Neural cell (in vitro differentiated cells): ENCODE results near the gene BMP10. TPM values are rescaled to one million over a fixed set of nuclear protein-coding genes. Genes with fewer than 3 reads are reported as not detected.

Experiments
- H2AFZ ChIP-seq: fragments of 200-600, 300-800 bp; sonication (generic), shearing (Covaris generic); 2 replicates; pipeline ENCODE4 v1.6.0; 2014; ENCODE audit warnings: low read depth, mild to moderate bottlenecking, antibody characterized with exemption, low read length, moderate library complexity
- H3F3A ChIP-seq: fragments of 200-600 bp; shearing (Covaris generic); 2 replicates; pipeline ENCODE4 v1.6.1; 2016; ENCODE audit warnings: mild to moderate bottlenecking, moderate library complexity, mixed read lengths, antibody characterized with exemption, low read length; ENCODE audit not compliant: insufficient read depth, poor library complexity, severe bottlenecking
- H3K27ac ChIP-seq: fragments of 200-600, 300-800 bp; sonication (generic), shearing (Covaris generic); 2 replicates; pipeline ENCODE4 v1.5.1; 2014; ENCODE audit warnings: mild to moderate bottlenecking, low read length, moderate library complexity
- H3K27me3 ChIP-seq: fragments of 300-800, 200-600 bp; sonication (generic), shearing (Covaris generic); 2 replicates; pipeline ENCODE4 v1.6.0; 2014; ENCODE audit warnings: mild to moderate bottlenecking, low read depth, low read length, moderate library complexity; ENCODE audit not compliant: insufficient read depth
- H3K36me3 ChIP-seq: fragments of 300-800, 200-600 bp; sonication (generic), shearing (Covaris generic); 2 replicates; pipeline ENCODE4 v1.5.1; 2014; ENCODE audit warnings: mild to moderate bottlenecking, antibody characterized with exemption, low read length, moderate library complexity; ENCODE audit not compliant: insufficient read depth
- H3K4me2 ChIP-seq: fragments of 300-800, 200-600 bp; sonication (generic), shearing (Covaris generic); 2 replicates; pipeline ENCODE4 v1.6.0; 2014; ENCODE audit warnings: mild to moderate bottlenecking, low read length
- H3K4me3 ChIP-seq: fragments of 300-800, 200-600 bp; sonication (generic), shearing (Covaris generic); 2 replicates; pipeline ENCODE4 v1.5.1; 2014; ENCODE audit warnings: mild to moderate bottlenecking, low read length, moderate library complexity
- H3K79me2 ChIP-seq: fragments of 200-600 bp; shearing (Covaris generic); replicated peaks from 2 replicates; pipeline ENCODE4 v1.6.0; 2014; ENCODE audit warnings: mild to moderate bottlenecking, low read length, moderate library complexity; ENCODE audit not compliant: insufficient read depth
- H3K9ac ChIP-seq: fragments of 300-800, 200-600 bp; sonication (generic), shearing (Covaris generic); 2 replicates; pipeline ENCODE4 v1.6.1; 2016; ENCODE audit warnings: mild to moderate bottlenecking, low read length, mixed read lengths
- H3K9me2 ChIP-seq: fragments of 200-600 bp; shearing (Covaris generic); 2 replicates; pipeline ENCODE4 v1.6.1; 2016; ENCODE audit warnings: mild to moderate bottlenecking, low read length, mixed read lengths; ENCODE audit not compliant: insufficient read depth
- H3K9me3 ChIP-seq: fragments of 200-600, 300-800 bp; sonication (generic), shearing (Covaris generic); 2 replicates; pipeline ENCODE4 v1.6.1; 2016; ENCODE audit warnings: mild to moderate bottlenecking, mixed run types, low read length, moderate library complexity, mixed read lengths
- H4K20me1 ChIP-seq: fragments of 200-600 bp; shearing (Covaris generic); 2 replicates; pipeline ENCODE4 v1.6.1; 2016; ENCODE audit warnings: mild to moderate bottlenecking, mixed run types; ENCODE audit not compliant: insufficient read depth
- EP300 ChIP-seq: fragments of 450-650 bp; conservative IDR thresholded peaks from 2 replicates; pipeline ENCODE4 v1.6.1; 2014; ENCODE audit warnings: antibody characterized with exemption, mild to moderate bottlenecking, moderate library complexity; ENCODE audit not compliant: poor library complexity, severe bottlenecking
- EZH2 ChIP-seq: fragments of 200-600, 300-800 bp; shearing (Covaris generic), sonication (generic); IDR thresholded peaks from 2 replicates; pipeline ENCODE4 v1.6.1; 2014; ENCODE audit warnings: antibody characterized with exemption, low read length, borderline replicate concordance, mild to moderate bottlenecking; ENCODE audit not compliant: insufficient read depth, poor library complexity, severe bottlenecking
- MXI1 ChIP-seq: fragments of 450-650 bp; conservative IDR thresholded peaks from 2 replicates; pipeline ENCODE4 v1.6.1; 2014; ENCODE audit warnings: antibody characterized with exemption, mild to moderate bottlenecking; ENCODE audit not compliant: poor library complexity, severe bottlenecking
- POLR2AphosphoS5 ChIP-seq: IDR thresholded peaks from 2 replicates; pipeline ENCODE4 v1.6.1; 2012
- RAD21 ChIP-seq: fragments of 450-650 bp; conservative IDR thresholded peaks from 2 replicates; pipeline ENCODE4 v1.6.1; 2014; ENCODE audit warnings: antibody characterized with exemption, mild to moderate bottlenecking, moderate library complexity
- SMC3 ChIP-seq: fragments of 450-650 bp; conservative IDR thresholded peaks from 2 replicates; pipeline ENCODE4 v1.6.1; 2014; ENCODE audit warnings: antibody characterized with exemption, mild to moderate bottlenecking, moderate library complexity; ENCODE audit not compliant: poor library complexity
- TAF1 ChIP-seq: IDR thresholded peaks from 2 replicates; pipeline ENCODE4 v1.6.1; 2012; ENCODE audit warnings: low read depth
- polyA plus RNA-seq: library from polyadenylated mRNA; depleted of rRNA; stranded (reverse); fragments of >200 nt; gene quantifications from 2 replicates; pipeline ENCODE4 v1.2.3, GENCODE V29; 2014
- TF ChIP-seq, protein P1 (sequence below): fragments of 450-650 bp; IDR thresholded peaks from 2 replicates; pipeline ENCODE4 v1.5.1; 2014; ENCODE audit warnings: antibody characterized with exemption, mild to moderate bottlenecking, moderate library complexity; ENCODE audit not compliant: poor library complexity, severe bottlenecking
- TF ChIP-seq, protein P2 (sequence below): IDR thresholded peaks from 2 replicates; pipeline ENCODE4 v1.6.1; 2012; ENCODE audit warnings: borderline replicate concordance

BMP10 gene
- polyA plus RNA-seq, 1 donor from 2014 or later: not detected

DNA sequence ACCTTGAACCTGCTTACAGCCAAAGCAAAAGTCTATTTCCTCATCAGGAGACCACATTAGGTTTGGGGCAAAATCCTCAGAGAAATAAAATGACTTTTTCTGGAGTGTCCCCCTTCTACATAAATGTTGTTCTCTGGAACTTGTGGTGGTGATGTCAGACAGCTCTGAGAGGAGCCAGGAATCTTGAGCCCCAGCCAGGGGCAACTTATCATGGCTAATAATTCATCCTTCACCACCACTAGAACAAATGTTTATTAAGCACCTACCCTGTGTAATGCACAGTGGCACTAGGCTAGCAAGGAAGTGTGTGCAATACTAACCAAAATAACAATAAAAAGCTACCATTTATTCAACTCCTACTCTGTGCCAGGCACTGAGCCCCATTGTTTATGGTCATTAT lies 9.0 kb upstream of the BMP10 start:
- H3K9me3 ChIP-seq: no peaks in the 10 kb centered on the region
- H2AFZ ChIP-seq: no peak overlapping the region
- TF ChIP-seq SMC3: no peak
- TF ChIP-seq EZH2: no peak
- TF ChIP-seq, protein P1, sequence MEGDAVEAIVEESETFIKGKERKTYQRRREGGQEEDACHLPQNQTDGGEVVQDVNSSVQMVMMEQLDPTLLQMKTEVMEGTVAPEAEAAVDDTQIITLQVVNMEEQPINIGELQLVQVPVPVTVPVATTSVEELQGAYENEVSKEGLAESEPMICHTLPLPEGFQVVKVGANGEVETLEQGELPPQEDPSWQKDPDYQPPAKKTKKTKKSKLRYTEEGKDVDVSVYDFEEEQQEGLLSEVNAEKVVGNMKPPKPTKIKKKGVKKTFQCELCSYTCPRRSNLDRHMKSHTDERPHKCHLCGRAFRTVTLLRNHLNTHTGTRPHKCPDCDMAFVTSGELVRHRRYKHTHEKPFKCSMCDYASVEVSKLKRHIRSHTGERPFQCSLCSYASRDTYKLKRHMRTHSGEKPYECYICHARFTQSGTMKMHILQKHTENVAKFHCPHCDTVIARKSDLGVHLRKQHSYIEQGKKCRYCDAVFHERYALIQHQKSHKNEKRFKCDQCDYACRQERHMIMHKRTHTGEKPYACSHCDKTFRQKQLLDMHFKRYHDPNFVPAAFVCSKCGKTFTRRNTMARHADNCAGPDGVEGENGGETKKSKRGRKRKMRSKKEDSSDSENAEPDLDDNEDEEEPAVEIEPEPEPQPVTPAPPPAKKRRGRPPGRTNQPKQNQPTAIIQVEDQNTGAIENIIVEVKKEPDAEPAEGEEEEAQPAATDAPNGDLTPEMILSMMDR: no peak
- no peak for TF ChIP-seq RAD21
- no peak for TF ChIP-seq MXI1
- TF ChIP-seq, protein P2, sequence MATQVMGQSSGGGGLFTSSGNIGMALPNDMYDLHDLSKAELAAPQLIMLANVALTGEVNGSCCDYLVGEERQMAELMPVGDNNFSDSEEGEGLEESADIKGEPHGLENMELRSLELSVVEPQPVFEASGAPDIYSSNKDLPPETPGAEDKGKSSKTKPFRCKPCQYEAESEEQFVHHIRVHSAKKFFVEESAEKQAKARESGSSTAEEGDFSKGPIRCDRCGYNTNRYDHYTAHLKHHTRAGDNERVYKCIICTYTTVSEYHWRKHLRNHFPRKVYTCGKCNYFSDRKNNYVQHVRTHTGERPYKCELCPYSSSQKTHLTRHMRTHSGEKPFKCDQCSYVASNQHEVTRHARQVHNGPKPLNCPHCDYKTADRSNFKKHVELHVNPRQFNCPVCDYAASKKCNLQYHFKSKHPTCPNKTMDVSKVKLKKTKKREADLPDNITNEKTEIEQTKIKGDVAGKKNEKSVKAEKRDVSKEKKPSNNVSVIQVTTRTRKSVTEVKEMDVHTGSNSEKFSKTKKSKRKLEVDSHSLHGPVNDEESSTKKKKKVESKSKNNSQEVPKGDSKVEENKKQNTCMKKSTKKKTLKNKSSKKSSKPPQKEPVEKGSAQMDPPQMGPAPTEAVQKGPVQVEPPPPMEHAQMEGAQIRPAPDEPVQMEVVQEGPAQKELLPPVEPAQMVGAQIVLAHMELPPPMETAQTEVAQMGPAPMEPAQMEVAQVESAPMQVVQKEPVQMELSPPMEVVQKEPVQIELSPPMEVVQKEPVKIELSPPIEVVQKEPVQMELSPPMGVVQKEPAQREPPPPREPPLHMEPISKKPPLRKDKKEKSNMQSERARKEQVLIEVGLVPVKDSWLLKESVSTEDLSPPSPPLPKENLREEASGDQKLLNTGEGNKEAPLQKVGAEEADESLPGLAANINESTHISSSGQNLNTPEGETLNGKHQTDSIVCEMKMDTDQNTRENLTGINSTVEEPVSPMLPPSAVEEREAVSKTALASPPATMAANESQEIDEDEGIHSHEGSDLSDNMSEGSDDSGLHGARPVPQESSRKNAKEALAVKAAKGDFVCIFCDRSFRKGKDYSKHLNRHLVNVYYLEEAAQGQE: no peak
- no peak for TF ChIP-seq POLR2AphosphoS5
- TF ChIP-seq EP300: no peak
- TF ChIP-seq TAF1: no peak
- no peak overlapping the region for H3K9ac ChIP-seq
- no peak overlapping the region for H3K27ac ChIP-seq
- H3K36me3 ChIP-seq: no peaks in the 10 kb centered on the region
- no peak overlapping the region for H3K4me3 ChIP-seq
- no peaks in the 10 kb centered on the region for H4K20me1 ChIP-seq
- no peaks in the 10 kb centered on the region for H3K79me2 ChIP-seq
- H3K4me2 ChIP-seq: no peak overlapping the region
- H3F3A ChIP-seq: no peaks in the 10 kb centered on the region
- H3K9me2 ChIP-seq: no peaks in the 10 kb centered on the region
- H3K27me3 ChIP-seq: no peaks in the 10 kb centered on the region

DNA sequence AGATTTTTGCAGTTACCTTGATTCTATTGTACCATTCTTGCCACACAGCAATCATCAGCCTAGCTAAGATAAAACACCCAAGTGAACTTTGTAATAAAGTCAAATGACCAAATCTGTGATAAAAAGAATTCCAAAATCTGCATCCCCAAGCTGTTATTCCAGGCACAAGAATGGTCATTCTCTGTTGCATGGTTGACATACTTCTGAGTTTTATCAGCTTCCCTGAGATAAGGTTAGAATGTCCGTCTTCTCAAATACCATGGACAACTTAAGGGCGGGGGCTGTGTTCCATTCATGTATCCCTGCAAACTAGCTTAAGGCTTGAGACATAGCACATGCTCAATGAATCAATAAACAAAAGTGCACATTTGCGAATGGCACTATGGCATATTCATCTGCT lies 8.1 kb upstream of the BMP10 start:
- Histone ChIP-seq H3K9ac (no peak overlapping the region), H2AFZ (no peak overlapping the region)

More for the DNA sequence above, 8.1 kb upstream of the BMP10 start:
- Histone ChIP-seq H3K36me3 (no peaks in the 10 kb centered on the region), H4K20me1 (no peaks in the 10 kb centered on the region), H3K4me3 (no peak overlapping the region), H3K4me2 (no peak overlapping the region), H3K9me3 (no peaks in the 10 kb centered on the region), H3K79me2 (no peaks in the 10 kb centered on the region), H3K9me2 (no peaks in the 10 kb centered on the region), H3K27ac (no peak overlapping the region), H3K27me3 (no peaks in the 10 kb centered on the region), H3F3A (no peaks in the 10 kb centered on the region)
- TF ChIP-seq MXI1: no peak
- TF ChIP-seq, protein P1: no peak
- no peak for TF ChIP-seq EZH2
- TF ChIP-seq EP300: no peak
- no peak for TF ChIP-seq SMC3
- TF ChIP-seq POLR2AphosphoS5: no peak
- TF ChIP-seq RAD21: no peak
- no peak for TF ChIP-seq TAF1
- TF ChIP-seq, protein P2: no peak
